Stimulated activated naive CD8-positive, alpha-beta T cell treated with anti-CD3 and anti-CD28 coated beads, Interleukin-15, Interleukin-2, amounts not matched to agents 100 ng/mL and 50 ng/mL, for 24 hours (primary cell): ENCODE results near the gene LMO1.

ENCODE experiments used
- H3K27ac Mint-ChIP-seq: one replicate; pipeline ENCODE4 v1.8.0; 2021; ENCODE audit warnings: mild to moderate bottlenecking, mixed read lengths
- H3K27me3 Mint-ChIP-seq: one replicate; pipeline ENCODE4 v1.8.0; 2021; ENCODE audit warnings: mixed read lengths
- H3K36me3 Mint-ChIP-seq: one replicate; pipeline ENCODE4 v1.8.0; 2021; ENCODE audit warnings: low read depth, mixed read lengths
- H3K4me1 Mint-ChIP-seq: one replicate; pipeline ENCODE4 v1.8.0; 2021; ENCODE audit warnings: low read depth, mixed read lengths
- H3K4me3 Mint-ChIP-seq: one replicate; pipeline ENCODE4 v1.8.0; 2021; ENCODE audit warnings: mild to moderate bottlenecking, mixed read lengths
- H3K9me3 Mint-ChIP-seq: one replicate; pipeline ENCODE4 v1.8.0; 2021; ENCODE audit warnings: mixed read lengths

LMO1 gene

DNA sequence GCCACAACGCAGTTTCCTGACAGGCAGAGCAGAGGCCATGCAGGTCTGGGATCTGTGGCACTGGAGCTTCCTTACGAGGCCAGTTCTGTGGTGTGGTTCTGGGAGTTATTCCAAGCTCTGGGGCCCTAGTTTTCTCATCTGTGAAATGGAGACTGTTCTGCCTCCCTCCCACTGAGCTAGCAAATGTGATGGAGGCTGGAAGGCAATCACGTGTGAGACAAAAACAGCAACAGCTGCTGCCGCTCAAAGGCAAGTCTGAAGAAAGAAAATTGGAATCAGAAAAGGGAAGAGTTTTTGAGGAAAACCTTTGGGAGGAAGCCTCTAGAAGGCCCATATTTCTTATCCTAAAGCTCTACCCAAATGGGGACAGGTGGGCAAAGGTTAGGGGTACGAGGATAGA lies 86.5 kb downstream of the LMO1 start:
- no peaks in the 10 kb centered on the region for H3K4me1 Mint-ChIP-seq
- H3K27me3 Mint-ChIP-seq = peaks cover 18% of the 10 kb centered on the region
- no peak overlapping the region for H3K4me3 Mint-ChIP-seq
- no peaks in the 10 kb centered on the region for H3K36me3 Mint-ChIP-seq
- no peaks in the 10 kb centered on the region for H3K9me3 Mint-ChIP-seq
- no peak overlapping the region for H3K27ac Mint-ChIP-seq
